Thyroid gland (tissue), 4 donors: ENCODE measurements around the gene NLRP2B. TPM values are rescaled to one million over a fixed set of nuclear protein-coding genes. Genes with fewer than 3 reads are reported as not detected.

ENCODE experiments used
- total RNA-seq, 4 donors: library from RNA; depleted of rRNA; stranded (reverse); fragments of >200 nt; gene quantifications; one replicate each; pipeline ENCODE4 v1.2.3, GENCODE V29; 2016

NLRP2B gene
- total RNA-seq, 4 donors from 2014 or later = 0.13 to 0.63 TPM; not detected in 2

Other genes with a start within 250 kb of the NLRP2B start
- gene ZXDB, start 88.2 kb downstream of the NLRP2B start, total RNA-seq = 10 to 100 TPM; 13.4 to 19.6 (median 15.4) TPM
- gene ZXDA, start 230.2 kb upstream of the NLRP2B start, total RNA-seq = 10 to 100 TPM; 10.9 to 16.3 (median 12.2) TPM